NCI-H460 (cell line): ENCODE measurements around the gene SETD5. TPM values are rescaled to one million over a fixed set of nuclear protein-coding genes. Genes with fewer than 3 reads are reported as not detected.

Source experiments
- DNase-seq: peaks from one replicate; pipeline ENCODE4 v3.0.0-alpha.2; 2016; ENCODE audit warnings: low read depth; ENCODE audit errors: extremely low read depth
- total RNA-seq: library from RNA; depleted of rRNA; stranded (reverse); fragments of >200 nt; shearing (Covaris generic); gene quantifications from 2 replicates; pipeline ENCODE4 v1.2.3, GENCODE V29; 2014

SETD5 gene
- total RNA-seq, 1 experiment from 2014 or later = 52.4 TPM

GRCh38 chr3:9406856-9407626 is 9.6 kb downstream of the SETD5 start:
- no peak for DNase-seq

- DNase-seq = no peak
Measured at GRCh38 chr3:9408061-9408460, 10.6 kb downstream of the SETD5 start.

- no peak for DNase-seq
Measured at GRCh38 chr3:9408546-9408945, 11.1 kb downstream of the SETD5 start.

- DNase-seq = no peak
Measured at GRCh38 chr3:9409981-9410854, 12.8 kb downstream of the SETD5 start.

- DNase-seq = no peak
Measured at GRCh38 chr3:9411302-9411701, 13.9 kb downstream of the SETD5 start.

- no peak for DNase-seq
Measured at GRCh38 chr3:9412293-9412692, 14.9 kb downstream of the SETD5 start.

- no peak for DNase-seq
Measured at GRCh38 chr3:9414826-9415225, 17.4 kb downstream of the SETD5 start.

GRCh38 chr3:9415485-9416138 is 18.2 kb downstream of the SETD5 start:
- DNase-seq = no peak

- no peak for DNase-seq
Measured at GRCh38 chr3:9416139-9416780, 18.8 kb downstream of the SETD5 start.

- DNase-seq = no peak
Measured at GRCh38 chr3:9420850-9421549, 23.6 kb downstream of the SETD5 start.

- peak; percentile 90 for DNase-seq
Measured at GRCh38 chr3:9422712-9423424, 25.5 kb downstream of the SETD5 start.

GRCh38 chr3:9428411-9428810 is 31.0 kb downstream of the SETD5 start:
- DNase-seq = no peak

GRCh38 chr3:9430733-9431132 is 33.3 kb downstream of the SETD5 start:
- no peak for DNase-seq

- no peak for DNase-seq
Measured at GRCh38 chr3:9433627-9434521, 36.5 kb downstream of the SETD5 start.

GRCh38 chr3:9435316-9435715 is 37.9 kb downstream of the SETD5 start:
- DNase-seq = no peak

- DNase-seq = no peak
Measured at GRCh38 chr3:9439331-9439730, 41.9 kb downstream of the SETD5 start.

GRCh38 chr3:9441501-9442221 is 44.2 kb downstream of the SETD5 start:
- no peak for DNase-seq

- no peak for DNase-seq
Measured at GRCh38 chr3:9448071-9448470, 50.7 kb downstream of the SETD5 start.
